B cell (primary cell): Measurements from ENCODE around the gene NRN1. TPM values are rescaled to one million over a fixed set of nuclear protein-coding genes. Genes with fewer than 3 reads are reported as not detected.
"Not testable (repeated sequence)": the region's sequence is repeated elsewhere in the genome, so short reads cannot be mapped to it uniquely, and the experiment has no call there.

Source experiments
- ATAC-seq: fragments of 200-7000 bp; cut with Tn5 transposase; one replicate; pipeline ENCODE4 v1.10.0; 2021; ENCODE audit warnings: low read depth, mild to moderate bottlenecking, moderate number of reproducible peaks, moderate library complexity
- CTCF ChIA-PET: fragments of 350-600 bp; sonication (Branson Sonifier 250); formaldehyde crosslinking; loops from one replicate; lab custom pipeline; 2021; ENCODE audit warnings: antibody characterized with exemption, inconsistent platforms; lab: Charles Lee
- POLR2A ChIA-PET: fragments of 350-600 bp; sonication (Branson Sonifier 250); formaldehyde crosslinking; loops from one replicate; lab custom pipeline; 2021; ENCODE audit warnings: antibody characterized with exemption; lab: Charles Lee
- DNase-seq: peaks from one replicate; pipeline ENCODE4 v3.0.0; 2013
- H2AFZ ChIP-seq: 2 replicates; pipeline ENCODE4 v1.6.1; 2012; ENCODE audit warnings: mild to moderate bottlenecking, low read depth, low read length; ENCODE audit not compliant: insufficient read depth, poor library complexity, severe bottlenecking
- H3K27ac ChIP-seq, 2 donors: 1 replicate in 1 of 2; 2 replicates in 1 of 2; pipeline ENCODE4 v1.5.1; 2012 to 2013; ENCODE audit warnings: low read length in 2 of 2, mild to moderate bottlenecking in 2 of 2, moderate library complexity in 1 of 2
- H3K27me3 ChIP-seq, 4 experiments: fragments of 200-600 bp in 1 of 4; sonication (generic) in 1 of 4; replicated peaks in 1 of 4; 1 replicate in 2 of 4; 2 replicates in 2 of 4; pipeline versions ENCODE4 v1.6.1 to v1.7.0; 2013 to 2016; ENCODE audit warnings: low read length in 3 of 4, mild to moderate bottlenecking in 2 of 4, mixed read lengths in 1 of 4, moderate library complexity in 1 of 4; ENCODE audit not compliant: insufficient read depth in 4 of 4, control insufficient read depth in 3 of 4; ENCODE audit errors: control extremely low read depth in 1 of 4
- H3K36me3 ChIP-seq, 2 experiments: replicated peaks in 1 of 2; 1 replicate in 1 of 2; 2 replicates in 1 of 2; pipeline versions ENCODE4 v1.6.1 to v1.7.1; 2013; ENCODE audit warnings: low read length in 1 of 2; ENCODE audit not compliant: insufficient read depth in 2 of 2, control insufficient read depth in 1 of 2; ENCODE audit errors: control extremely low read depth in 1 of 2, extremely low read depth in 1 of 2
- H3K4me1 ChIP-seq, 2 donors: fragments of 200-600 bp in 1 of 2; sonication (generic) in 1 of 2; 1 replicate in 1 of 2; 2 replicates in 1 of 2; pipeline versions ENCODE4 v1.5.1 to v1.6.1; 2013 to 2017; ENCODE audit warnings: low read length in 2 of 2; ENCODE audit not compliant: control insufficient read depth in 2 of 2, insufficient read depth in 2 of 2
- H3K4me2 ChIP-seq: replicated peaks from 2 replicates; pipeline ENCODE3; 2012; ENCODE audit warnings: mild to moderate bottlenecking, low read depth, low read length; ENCODE audit not compliant: poor library complexity, severe bottlenecking
- H3K4me3 ChIP-seq, 5 experiments: fragments of 200-600 bp in 1 of 5; sonication (generic) in 1 of 5; 1 replicate in 3 of 5; 2 replicates in 2 of 5; pipeline versions ENCODE4 v1.5.1 to v1.7.0; 2011 to 2016; ENCODE audit warnings: low read length in 4 of 5, mild to moderate bottlenecking in 4 of 5, low read depth in 2 of 5, control low read depth in 1 of 5, moderate library complexity in 1 of 5; ENCODE audit not compliant: insufficient read depth in 1 of 5; ENCODE audit errors: control extremely low read depth in 1 of 5, extremely low read depth in 1 of 5
- H3K79me2 ChIP-seq: fragments of 200-600 bp; sonication (generic); one replicate; pipeline ENCODE4 v1.6.0; 2016; ENCODE audit warnings: low read length; ENCODE audit not compliant: control insufficient read depth, insufficient read depth
- H3K9ac ChIP-seq: fragments of 200-600 bp; sonication (generic); 2 replicates; pipeline ENCODE4 v1.6.1; 2017; ENCODE audit warnings: mild to moderate bottlenecking, low read length, moderate library complexity
- H3K9me3 ChIP-seq, 3 donors: one replicate each; pipeline versions ENCODE4 v1.6.1 to v1.7.1; 2013; ENCODE audit warnings: low read length in 2 of 3; ENCODE audit not compliant: control insufficient read depth in 2 of 3, insufficient read depth in 1 of 3; ENCODE audit errors: control extremely low read depth in 1 of 3
- H4K20me1 ChIP-seq: 2 replicates; pipeline ENCODE4 v1.6.0; 2012; ENCODE audit warnings: mild to moderate bottlenecking, low read length; ENCODE audit not compliant: insufficient read depth, control insufficient read depth, poor library complexity, severe bottlenecking
- H3K27ac Mint-ChIP-seq: one replicate; pipeline ENCODE4 v1.8.0; 2021; ENCODE audit warnings: mixed read lengths
- H3K27me3 Mint-ChIP-seq: one replicate; pipeline ENCODE4 v1.8.0; 2021; ENCODE audit warnings: mixed read lengths
- H3K4me1 Mint-ChIP-seq: one replicate; pipeline ENCODE4 v1.8.0; 2021; ENCODE audit warnings: mixed read lengths
- H3K4me3 Mint-ChIP-seq: one replicate; pipeline ENCODE4 v1.8.0; 2021; ENCODE audit warnings: mixed read lengths
- H3K9me3 Mint-ChIP-seq: one replicate; pipeline ENCODE4 v1.8.0; 2022; ENCODE audit warnings: mixed read lengths; ENCODE audit not compliant: insufficient read depth
- CTCF ChIP-seq: fragments of 200-600 bp; IDR thresholded peaks from one replicate; pipeline ENCODE4 v1.8.0; 2022; ENCODE audit warnings: antibody characterized with exemption, mild to moderate bottlenecking
- EZH2 ChIP-seq: IDR thresholded peaks from 2 replicates; pipeline ENCODE4 v1.6.1; 2012; ENCODE audit warnings: borderline replicate concordance, low read depth, mild to moderate bottlenecking, moderate library complexity, low read length; ENCODE audit not compliant: insufficient read depth, poor library complexity, severe bottlenecking
- WGBS: methylation state at CpG from one replicate; pipeline ENCODE4 v1.1.5; 2013; ENCODE audit warnings: missing lambda C conversion rate; ENCODE audit not compliant: insufficient coverage; 5-methylcytosine and 5-hydroxymethylcytosine counted together
- intact Hi-C: fragments of 100-400 bp; cut with micrococcal nuclease; formaldehyde crosslinking; loops from one replicate; pipeline ENCODE4 v1.10.0; 2022
- polyA plus RNA-seq: library from polyadenylated mRNA; depleted of rRNA; stranded (reverse); fragments of >200 nt; gene quantifications from 2 replicates; pipeline ENCODE4 v1.2.3, GENCODE V29; 2012
- total RNA-seq, 2 donors: library from RNA; stranded (reverse); fragments of 120-200 nt in 1 of 2; gene quantifications; 1 replicate in 1 of 2; 2 replicates in 1 of 2; pipeline versions ENCODE4 v1.2.3 to v1.2.4, GENCODE V29; 2013 to 2022

Gene NRN1
- total and polyA plus RNA-seq, 2 donors (not counting 1 experiment from before 2014, with no cell fraction given): 0.51 TPM; not detected in 1

DNA sequence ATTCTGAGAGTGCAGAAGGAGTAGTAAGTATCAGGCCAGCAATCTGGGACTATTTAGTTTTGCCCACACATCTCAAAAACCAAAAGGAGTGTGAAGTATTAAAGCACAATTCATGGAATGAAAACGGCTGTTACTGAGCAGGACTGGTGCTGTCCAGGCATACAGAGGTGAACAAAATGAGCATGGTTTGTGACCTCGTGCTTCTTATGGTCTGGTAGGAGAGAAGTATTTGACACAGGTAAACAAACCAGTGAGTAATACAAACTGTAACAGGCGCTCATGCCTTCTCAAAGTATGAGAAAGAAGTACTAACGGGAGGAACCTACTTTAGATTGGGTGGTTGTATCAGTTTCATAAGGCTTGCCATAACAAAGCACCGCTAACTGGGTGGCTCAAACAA is 17.5 kb upstream of the NRN1 start:
- intact Hi-C loops: no loop called here
- peaks cover 0 to 23% (median 15%) of the 10 kb centered on the region in 4 experiments for H3K27me3 ChIP-seq
- H3K27me3 Mint-ChIP-seq: peaks cover 65% of the 10 kb centered on the region
- no peaks in the 10 kb centered on the region for H3K9me3 Mint-ChIP-seq
- ChIA-PET CTCF (no interaction called here), POLR2A (no interaction called here)
- no peaks in the 10 kb centered on the region for H3K4me1 Mint-ChIP-seq
- H3K4me1 ChIP-seq: no peaks in the 10 kb centered on the region
- H3K4me3 ChIP-seq: no peak overlapping the region
- no peaks in the 10 kb centered on the region for H3K9me3 ChIP-seq
- DNase-seq (no peak), ATAC-seq (no peak)
- H3K36me3 ChIP-seq: no peaks in the 10 kb centered on the region
- H3K4me2 ChIP-seq: no peak overlapping the region
- no peak overlapping the region for H3K9ac ChIP-seq
- no peak overlapping the region for H2AFZ ChIP-seq
- 76% methylated on average over 4 of the region's 5 CpGs for WGBS
- H3K79me2 ChIP-seq: no peaks in the 10 kb centered on the region
- H3K4me3 Mint-ChIP-seq: no peak overlapping the region
- no peak overlapping the region for H3K27ac ChIP-seq
- H3K27ac Mint-ChIP-seq: no peak overlapping the region
- no peaks in the 10 kb centered on the region for H4K20me1 ChIP-seq
- TF ChIP-seq EZH2 (no peak), CTCF (no peak)

GRCh38 chr6:6022841-6023240 is 16.1 kb upstream of the NRN1 start:
- H3K4me3 ChIP-seq, H3K27ac ChIP-seq, ATAC-seq, H3K4me1 Mint-ChIP-seq, intact Hi-C loops, DNase-seq, H3K36me3 ChIP-seq, CTCF ChIA-PET, H3K4me3 Mint-ChIP-seq, H3K79me2 ChIP-seq, H3K4me1 ChIP-seq, H4K20me1 ChIP-seq, H3K9me3 ChIP-seq, H2AFZ ChIP-seq, H3K9ac ChIP-seq, H3K9me3 Mint-ChIP-seq, H3K4me2 ChIP-seq, H3K27ac Mint-ChIP-seq: not testable (repeated sequence)
- H3K27me3 ChIP-seq: peaks cover 0 to 33% (median 21%) of the 10 kb centered on the region in 4 experiments
- peaks cover 76% of the 10 kb centered on the region for H3K27me3 Mint-ChIP-seq
- POLR2A ChIA-PET: interaction anchor here (0.7 kb wide), 1 partner anchor 28 kb away, joined by 3 read pairs; no protein-coding TSS in a partner anchor
- 90% methylated on average over 2 of the region's 2 CpGs for WGBS
